NCI-H510A (cell line): ENCODE data around the gene DAB2IP.

Source experiments
- DNase-seq: peaks from one replicate; lab custom pipeline; 2025; lab: John Stamatoyannopoulos, UW

Gene DAB2IP

GRCh38 chr9:121744687-121745395, 93.4 kb downstream of the DAB2IP start:
- DNase-seq: no peak

- DNase-seq: no peak
These were observed 93.9 kb downstream of the DAB2IP start for GRCh38 chr9:121745396-121745695.

- no peak for DNase-seq
These were observed 95.0 kb downstream of the DAB2IP start for GRCh38 chr9:121746411-121746810.

- DNase-seq: no peak
These were observed 95.4 kb downstream of the DAB2IP start for GRCh38 chr9:121746866-121747265.

DNA sequence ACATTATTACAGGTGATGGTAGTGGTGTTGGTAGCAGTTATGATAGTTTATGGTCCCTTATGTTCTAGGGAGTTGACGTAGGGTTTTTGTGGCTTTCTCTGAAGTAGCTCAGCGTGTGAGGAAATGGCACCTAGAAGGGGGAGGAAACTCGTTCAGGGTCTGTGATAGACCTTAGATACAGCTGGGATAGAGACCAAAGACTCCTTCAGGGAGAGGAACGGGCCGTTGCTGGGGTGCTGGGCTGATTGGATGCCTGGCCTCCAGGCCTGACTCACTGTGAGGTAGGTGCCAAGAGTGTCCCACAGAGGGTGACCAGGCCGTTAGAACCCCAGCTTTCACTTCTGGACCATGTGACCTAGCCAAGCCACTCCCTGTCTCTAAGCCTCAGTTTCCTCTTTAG, 96.6 kb downstream of the DAB2IP start:
- no peak for DNase-seq

- no peak for DNase-seq
These were observed 97.4 kb downstream of the DAB2IP start for GRCh38 chr9:121748727-121749423.

- DNase-seq: no peak
These were observed 98.2 kb downstream of the DAB2IP start for GRCh38 chr9:121749614-121750013.

DNA sequence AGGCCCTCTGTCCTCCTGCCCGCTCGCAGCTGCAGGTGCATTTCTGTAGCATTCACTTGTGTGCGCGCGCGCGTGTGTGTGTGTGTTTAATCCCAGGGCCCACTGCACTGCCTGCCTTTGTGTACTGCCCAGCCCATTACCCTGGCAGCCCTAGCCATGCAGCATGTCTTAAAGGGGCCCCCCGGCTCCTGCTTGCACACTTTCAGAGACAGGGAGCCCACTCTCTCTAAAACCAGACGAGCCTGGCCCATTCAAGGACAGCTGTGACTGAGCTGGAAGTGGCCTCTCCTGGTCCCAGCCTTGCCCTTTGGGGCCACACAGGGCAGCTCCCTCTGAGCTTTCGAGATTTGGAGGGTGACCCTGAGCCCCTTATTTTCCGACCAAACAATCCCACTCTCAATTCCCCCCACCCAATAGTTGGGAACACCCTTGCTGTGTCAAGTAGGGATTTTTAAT, 98.9 kb downstream of the DAB2IP start:
- DNase-seq: no peak

GRCh38 chr9:121750715-121751623, 99.5 kb downstream of the DAB2IP start:
- no peak for DNase-seq

DNA sequence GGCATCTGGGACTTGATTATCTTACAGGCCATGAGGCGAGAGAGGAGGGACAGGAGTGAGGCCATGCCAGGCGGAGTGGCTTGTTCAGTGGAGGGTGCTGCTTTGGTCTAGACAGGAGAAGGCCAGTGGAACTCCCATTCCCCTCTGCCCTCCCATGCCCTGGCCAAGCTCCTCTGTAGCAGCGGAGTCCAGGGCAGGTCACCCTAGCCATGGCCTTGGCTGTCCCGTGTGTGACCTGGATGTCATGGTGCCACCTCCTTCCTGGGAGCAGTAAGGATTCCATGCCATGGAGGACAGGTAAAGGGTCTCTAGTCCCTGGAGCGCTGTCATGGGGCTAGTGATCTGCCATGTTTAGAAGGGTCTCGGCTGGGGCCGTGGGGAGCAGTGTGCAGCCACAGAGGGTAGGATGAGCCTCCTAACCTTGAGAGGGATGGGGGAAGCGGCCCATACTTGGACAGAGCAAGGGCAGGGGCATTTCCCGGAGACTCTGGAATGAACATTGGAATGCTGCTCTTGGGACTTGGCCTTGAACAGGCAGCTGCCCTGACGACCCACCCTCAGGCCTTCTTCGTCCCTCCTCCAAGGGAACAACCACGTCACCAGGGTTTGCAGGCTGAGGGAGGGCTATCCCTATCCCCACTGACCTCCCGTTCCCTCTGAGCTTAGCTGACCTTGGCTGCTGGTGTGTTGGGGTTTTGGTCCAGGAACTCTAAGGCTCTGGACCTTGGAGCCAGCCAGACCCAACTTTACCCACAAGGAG, 100.4 kb downstream of the DAB2IP start:
- no peak for DNase-seq

- no peak for DNase-seq
These were observed 101.5 kb downstream of the DAB2IP start for GRCh38 chr9:121752929-121753328.

DNA sequence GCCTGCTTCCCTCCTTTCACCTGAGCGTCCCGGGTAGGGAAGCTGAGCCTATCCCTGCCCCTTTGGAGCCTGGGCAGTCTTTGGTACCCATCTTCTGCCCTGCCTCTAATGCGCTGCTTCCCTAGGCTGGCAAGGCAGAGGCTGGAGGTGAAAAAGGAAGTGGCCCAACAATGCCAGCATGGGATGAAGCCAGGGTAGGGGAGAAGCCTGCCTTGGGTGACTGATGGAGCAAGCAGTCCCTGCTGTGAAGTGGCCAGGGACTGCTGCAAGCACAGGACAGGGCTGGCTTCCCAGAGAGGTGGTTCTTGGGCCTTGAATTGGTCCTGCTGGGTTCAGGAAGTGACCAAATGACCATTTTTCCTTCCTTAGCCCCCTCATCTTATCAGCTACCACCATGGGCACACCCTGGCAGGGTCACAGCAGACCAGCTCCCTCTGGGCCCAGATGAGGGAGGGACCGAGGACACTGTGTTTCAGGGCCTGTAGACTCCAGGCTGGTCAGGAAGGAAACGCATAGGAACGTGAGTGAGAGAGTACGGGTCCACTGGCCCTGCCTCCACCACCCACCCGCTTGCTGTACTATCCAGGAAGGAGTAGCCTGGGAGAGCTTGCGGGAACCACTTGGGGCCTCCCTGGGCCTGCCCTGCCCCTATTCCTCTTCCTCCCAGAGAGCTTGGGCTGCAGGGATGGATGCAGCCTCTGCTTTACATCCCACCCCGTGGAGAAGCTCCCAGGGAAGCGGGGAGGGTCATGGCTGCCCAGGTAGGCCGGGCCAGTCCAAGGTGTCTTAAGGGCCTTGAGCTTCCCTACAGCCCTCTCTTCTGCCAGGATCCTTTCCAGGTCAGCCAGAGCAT, 102.6 kb downstream of the DAB2IP start:
- no peak for DNase-seq

GRCh38 chr9:121754655-121755436, 103.4 kb downstream of the DAB2IP start:
- DNase-seq: no peak

DNA sequence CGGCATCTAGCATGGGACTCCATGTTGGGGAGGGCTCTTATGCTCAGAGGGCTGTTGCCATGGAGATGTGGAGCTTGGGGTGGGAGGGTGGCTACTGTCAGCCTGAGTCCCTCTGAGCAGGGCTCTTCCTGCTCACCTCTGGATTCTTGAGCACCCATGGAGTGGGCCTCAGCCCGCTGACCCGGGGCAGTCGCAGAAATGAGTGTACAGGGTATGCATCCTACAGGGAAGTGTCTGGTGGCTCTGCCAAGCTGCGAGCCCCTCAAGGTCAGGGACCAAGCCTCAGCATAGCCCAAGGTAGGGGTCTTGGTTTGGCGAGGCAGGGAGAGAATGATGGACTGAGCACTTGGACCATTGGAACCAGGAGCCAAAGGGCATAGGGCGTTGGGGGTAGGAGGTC, 104.1 kb downstream of the DAB2IP start:
- no peak for DNase-seq

DNA sequence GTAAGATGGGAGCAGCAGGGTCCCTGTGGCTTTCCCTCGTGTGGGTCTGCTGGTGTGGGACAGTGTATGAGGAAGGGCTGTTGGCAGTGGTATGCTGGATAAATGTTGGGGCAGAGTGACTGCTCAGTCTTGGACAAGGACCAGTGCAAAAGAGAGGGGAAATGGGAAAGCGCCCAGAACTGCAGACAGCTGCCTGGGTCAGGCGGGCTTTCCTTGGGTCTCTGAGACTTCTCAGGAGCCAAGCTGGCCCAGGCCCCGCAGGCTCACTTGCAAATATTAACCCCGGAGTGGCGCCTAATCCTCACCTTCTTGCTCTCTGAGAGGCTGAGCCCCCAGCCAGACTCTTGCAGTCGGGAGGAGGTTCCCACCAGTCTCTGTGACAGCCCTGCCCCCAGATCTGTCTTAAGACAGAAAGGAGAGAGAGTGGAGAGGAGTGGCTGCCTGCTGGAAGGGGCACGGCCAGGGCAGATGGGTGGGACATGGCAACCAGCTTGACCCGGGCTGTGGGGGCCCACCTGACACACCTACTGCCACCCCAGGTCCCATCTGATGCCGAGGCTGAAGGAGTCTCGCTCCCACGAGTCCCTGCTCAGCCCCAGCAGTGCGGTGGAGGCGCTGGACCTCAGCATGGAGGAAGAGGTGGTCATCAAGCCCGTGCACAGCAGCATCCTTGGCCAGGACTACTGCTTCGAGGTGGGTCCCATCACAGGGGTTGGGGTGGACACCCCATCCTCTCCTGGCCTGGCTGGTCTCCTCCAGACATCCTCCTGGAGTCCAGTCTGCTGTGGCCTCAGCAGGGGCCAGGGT, 105.2 kb downstream of the DAB2IP start:
- DNase-seq: no peak

DNA sequence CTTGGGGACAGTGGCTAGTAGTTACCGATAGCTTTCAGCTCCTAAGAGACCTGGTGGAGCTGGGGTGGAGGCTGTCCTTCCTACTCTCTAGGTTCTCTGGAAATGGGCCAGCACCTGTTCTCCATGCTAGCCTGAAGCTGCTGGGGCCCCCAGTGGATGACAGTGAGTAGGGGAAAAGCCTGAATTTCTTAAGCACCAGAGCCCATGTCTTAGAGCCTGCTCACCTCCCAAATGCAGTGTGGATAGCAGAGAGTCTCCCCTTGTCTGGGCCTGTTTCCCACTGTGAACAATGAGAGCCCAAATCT, 105.8 kb downstream of the DAB2IP start:
- no peak for DNase-seq

- DNase-seq: no peak
These were observed 107.3 kb downstream of the DAB2IP start for GRCh38 chr9:121758693-121759092.

DNA sequence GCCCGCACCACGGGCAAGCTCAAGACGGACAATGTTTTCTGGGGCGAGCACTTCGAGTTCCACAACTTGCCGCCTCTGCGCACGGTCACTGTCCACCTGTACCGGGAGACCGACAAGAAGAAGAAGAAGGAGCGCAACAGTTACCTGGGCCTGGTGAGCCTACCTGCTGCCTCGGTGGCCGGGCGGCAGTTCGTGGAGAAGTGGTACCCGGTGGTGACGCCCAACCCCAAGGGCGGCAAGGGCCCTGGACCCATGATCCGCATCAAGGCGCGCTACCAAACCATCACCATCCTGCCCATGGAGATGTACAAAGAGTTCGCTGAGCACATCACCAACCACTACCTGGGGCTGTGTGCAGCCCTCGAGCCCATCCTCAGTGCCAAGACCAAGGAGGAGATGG, 108.6 kb downstream of the DAB2IP start:
- no peak for DNase-seq

GRCh38 chr9:121760571-121760970, 109.1 kb downstream of the DAB2IP start:
- DNase-seq: no peak

- DNase-seq: no peak
These were observed 111.7 kb downstream of the DAB2IP start for GRCh38 chr9:121763131-121763530.
